ENCODE data around the gene LRIG2. TPM values are rescaled to one million over a fixed set of nuclear protein-coding genes. Genes with fewer than 3 reads are reported as not detected.

Gene LRIG2
- total and polyA plus RNA-seq, 2 of the 13 experiments (the other 11 are each of a cell fraction or from before 2014, with no cell fraction given) = 8.1 to 12.2 TPM

DNA sequence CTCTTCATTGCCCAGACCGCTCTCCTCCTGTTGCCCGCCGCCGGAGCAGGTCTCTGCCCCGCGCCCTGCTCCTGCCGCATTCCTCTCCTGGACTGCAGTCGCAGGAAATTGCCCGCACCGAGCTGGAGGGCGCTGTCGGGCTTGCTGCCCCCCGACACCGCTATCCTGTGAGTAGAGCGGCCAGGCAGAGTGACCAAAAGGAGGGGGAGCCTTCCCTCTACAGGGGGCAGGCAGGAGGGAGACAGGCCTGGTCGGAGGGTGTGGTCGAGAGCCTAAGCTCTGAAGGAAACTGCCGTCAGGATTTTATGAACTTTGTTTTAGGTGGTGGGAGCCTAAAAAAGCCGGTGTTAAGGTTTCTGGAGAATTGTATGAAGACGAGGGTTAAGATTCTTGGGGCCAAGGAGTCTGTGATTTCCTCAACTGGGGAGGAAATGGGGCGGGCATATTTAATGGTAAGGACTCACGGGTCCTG, 517 bp downstream of the LRIG2 start (continued):
- TF ChIP-seq, protein P1, sequence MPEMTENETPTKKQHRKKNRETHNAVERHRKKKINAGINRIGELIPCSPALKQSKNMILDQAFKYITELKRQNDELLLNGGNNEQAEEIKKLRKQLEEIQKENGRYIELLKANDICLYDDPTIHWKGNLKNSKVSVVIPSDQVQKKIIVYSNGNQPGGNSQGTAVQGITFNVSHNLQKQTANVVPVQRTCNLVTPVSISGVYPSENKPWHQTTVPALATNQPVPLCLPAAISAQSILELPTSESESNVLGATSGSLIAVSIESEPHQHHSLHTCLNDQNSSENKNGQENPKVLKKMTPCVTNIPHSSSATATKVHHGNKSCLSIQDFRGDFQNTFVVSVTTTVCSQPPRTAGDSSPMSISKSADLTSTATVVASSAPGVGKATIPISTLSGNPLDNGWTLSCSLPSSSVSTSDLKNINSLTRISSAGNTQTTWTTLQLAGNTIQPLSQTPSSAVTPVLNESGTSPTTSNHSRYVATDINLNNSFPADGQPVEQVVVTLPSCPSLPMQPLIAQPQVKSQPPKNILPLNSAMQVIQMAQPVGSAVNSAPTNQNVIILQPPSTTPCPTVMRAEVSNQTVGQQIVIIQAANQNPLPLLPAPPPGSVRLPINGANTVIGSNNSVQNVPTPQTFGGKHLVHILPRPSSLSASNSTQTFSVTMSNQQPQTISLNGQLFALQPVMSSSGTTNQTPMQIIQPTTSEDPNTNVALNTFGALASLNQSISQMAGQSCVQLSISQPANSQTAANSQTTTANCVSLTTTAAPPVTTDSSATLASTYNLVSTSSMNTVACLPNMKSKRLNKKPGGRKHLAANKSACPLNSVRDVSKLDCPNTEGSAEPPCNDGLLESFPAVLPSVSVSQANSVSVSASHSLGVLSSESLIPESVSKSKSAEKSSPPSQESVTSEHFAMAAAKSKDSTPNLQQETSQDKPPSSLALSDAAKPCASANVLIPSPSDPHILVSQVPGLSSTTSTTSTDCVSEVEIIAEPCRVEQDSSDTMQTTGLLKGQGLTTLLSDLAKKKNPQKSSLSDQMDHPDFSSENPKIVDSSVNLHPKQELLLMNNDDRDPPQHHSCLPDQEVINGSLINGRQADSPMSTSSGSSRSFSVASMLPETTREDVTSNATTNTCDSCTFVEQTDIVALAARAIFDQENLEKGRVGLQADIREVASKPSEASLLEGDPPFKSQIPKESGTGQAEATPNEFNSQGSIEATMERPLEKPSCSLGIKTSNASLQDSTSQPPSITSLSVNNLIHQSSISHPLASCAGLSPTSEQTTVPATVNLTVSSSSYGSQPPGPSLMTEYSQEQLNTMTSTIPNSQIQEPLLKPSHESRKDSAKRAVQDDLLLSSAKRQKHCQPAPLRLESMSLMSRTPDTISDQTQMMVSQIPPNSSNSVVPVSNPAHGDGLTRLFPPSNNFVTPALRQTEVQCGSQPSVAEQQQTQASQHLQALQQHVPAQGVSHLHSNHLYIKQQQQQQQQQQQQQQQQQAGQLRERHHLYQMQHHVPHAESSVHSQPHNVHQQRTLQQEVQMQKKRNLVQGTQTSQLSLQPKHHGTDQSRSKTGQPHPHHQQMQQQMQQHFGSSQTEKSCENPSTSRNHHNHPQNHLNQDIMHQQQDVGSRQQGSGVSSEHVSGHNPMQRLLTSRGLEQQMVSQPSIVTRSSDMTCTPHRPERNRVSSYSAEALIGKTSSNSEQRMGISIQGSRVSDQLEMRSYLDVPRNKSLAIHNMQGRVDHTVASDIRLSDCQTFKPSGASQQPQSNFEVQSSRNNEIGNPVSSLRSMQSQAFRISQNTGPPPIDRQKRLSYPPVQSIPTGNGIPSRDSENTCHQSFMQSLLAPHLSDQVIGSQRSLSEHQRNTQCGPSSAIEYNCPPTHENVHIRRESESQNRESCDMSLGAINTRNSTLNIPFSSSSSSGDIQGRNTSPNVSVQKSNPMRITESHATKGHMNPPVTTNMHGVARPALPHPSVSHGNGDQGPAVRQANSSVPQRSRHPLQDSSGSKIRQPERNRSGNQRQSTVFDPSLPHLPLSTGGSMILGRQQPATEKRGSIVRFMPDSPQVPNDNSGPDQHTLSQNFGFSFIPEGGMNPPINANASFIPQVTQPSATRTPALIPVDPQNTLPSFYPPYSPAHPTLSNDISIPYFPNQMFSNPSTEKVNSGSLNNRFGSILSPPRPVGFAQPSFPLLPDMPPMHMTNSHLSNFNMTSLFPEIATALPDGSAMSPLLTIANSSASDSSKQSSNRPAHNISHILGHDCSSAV (CRISPR knock-in tag; IDR thresholded peaks at IDR 0.05; ENCODE audit: borderline replicate concordance) = no peak
- TF ChIP-seq U2AF2 (IDR thresholded peaks at IDR 0.05; ENCODE audit: low read depth, low read length) = no peak
- TF ChIP-seq ADNP (CRISPR knock-in tag; IDR thresholded peaks at IDR 0.05) = no peak
- 0 out of 2 replicates have a peak, but pooled peaks have one; percentile 52 for TF ChIP-seq KMT2A (CRISPR knock-in tag; IDR thresholded peaks at IDR 0.05)
- TF ChIP-seq, protein P2, sequence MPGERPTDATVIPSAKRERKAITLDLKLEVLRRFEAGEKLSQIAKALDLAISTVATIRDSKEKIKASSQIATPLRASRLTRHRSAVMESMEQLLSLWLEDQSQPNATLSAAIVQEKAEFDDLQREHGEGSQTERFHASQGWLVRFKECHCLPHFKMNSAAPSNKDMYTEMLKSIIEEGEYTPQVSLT (CRISPR knock-in tag; IDR thresholded peaks at IDR 0.05; ENCODE audit: borderline replicate concordance, low read depth) = no peak
- TF ChIP-seq EP300 (IDR thresholded peaks at IDR 0.05; ENCODE audit: low read depth in 2 of 2, low read length in 2 of 2) = no peak
- TF ChIP-seq EP300 (CRISPR knock-in tag; IDR thresholded peaks at IDR 0.05; ENCODE audit: borderline replicate concordance) = no peak
- TF ChIP-seq, protein P3, sequence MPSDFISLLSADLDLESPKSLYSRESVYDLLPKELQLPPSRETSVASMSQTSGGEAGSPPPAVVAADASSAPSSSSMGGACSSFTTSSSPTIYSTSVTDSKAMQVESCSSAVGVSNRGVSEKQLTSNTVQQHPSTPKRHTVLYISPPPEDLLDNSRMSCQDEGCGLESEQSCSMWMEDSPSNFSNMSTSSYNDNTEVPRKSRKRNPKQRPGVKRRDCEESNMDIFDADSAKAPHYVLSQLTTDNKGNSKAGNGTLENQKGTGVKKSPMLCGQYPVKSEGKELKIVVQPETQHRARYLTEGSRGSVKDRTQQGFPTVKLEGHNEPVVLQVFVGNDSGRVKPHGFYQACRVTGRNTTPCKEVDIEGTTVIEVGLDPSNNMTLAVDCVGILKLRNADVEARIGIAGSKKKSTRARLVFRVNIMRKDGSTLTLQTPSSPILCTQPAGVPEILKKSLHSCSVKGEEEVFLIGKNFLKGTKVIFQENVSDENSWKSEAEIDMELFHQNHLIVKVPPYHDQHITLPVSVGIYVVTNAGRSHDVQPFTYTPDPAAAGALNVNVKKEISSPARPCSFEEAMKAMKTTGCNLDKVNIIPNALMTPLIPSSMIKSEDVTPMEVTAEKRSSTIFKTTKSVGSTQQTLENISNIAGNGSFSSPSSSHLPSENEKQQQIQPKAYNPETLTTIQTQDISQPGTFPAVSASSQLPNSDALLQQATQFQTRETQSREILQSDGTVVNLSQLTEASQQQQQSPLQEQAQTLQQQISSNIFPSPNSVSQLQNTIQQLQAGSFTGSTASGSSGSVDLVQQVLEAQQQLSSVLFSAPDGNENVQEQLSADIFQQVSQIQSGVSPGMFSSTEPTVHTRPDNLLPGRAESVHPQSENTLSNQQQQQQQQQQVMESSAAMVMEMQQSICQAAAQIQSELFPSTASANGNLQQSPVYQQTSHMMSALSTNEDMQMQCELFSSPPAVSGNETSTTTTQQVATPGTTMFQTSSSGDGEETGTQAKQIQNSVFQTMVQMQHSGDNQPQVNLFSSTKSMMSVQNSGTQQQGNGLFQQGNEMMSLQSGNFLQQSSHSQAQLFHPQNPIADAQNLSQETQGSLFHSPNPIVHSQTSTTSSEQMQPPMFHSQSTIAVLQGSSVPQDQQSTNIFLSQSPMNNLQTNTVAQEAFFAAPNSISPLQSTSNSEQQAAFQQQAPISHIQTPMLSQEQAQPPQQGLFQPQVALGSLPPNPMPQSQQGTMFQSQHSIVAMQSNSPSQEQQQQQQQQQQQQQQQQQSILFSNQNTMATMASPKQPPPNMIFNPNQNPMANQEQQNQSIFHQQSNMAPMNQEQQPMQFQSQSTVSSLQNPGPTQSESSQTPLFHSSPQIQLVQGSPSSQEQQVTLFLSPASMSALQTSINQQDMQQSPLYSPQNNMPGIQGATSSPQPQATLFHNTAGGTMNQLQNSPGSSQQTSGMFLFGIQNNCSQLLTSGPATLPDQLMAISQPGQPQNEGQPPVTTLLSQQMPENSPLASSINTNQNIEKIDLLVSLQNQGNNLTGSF (CRISPR knock-in tag; IDR thresholded peaks at IDR 0.05) = no peak
- no peak for TF ChIP-seq ZNF224 (CRISPR knock-in tag; IDR thresholded peaks at IDR 0.05)
- no peak for TF ChIP-seq TBX2 (CRISPR knock-in tag; IDR thresholded peaks at IDR 0.05; ENCODE audit: borderline replicate concordance)
- TF ChIP-seq ZNF234 (CRISPR knock-in tag; conservative IDR thresholded peaks at IDR 0.05) = no peak
- TF ChIP-seq ZNF572 (CRISPR knock-in tag; IDR thresholded peaks at IDR 0.05) = no peak

Data from HepG2 (cell line).